ENCODE measurements around the gene ABCG4. TPM values are rescaled to one million over a fixed set of nuclear protein-coding genes. Genes with fewer than 3 reads are reported as not detected.
"Not testable (repeated sequence)": the region's sequence is repeated elsewhere in the genome, so short reads cannot be mapped to it uniquely, and the experiment has no call there.

ABCG4 gene
- total RNA-seq, 1 experiment from 2014 or later: not detected

- no peak for DNase-seq (ENCODE audit: low read depth)
Observed at GRCh38 chr11:119181677-119182412, 33.0 kb downstream of the ABCG4 start.

- DNase-seq (ENCODE audit: low read depth): not testable (repeated sequence)
Observed at GRCh38 chr11:119184399-119184798, 35.5 kb downstream of the ABCG4 start.

- no peak for DNase-seq (ENCODE audit: low read depth)
Observed at GRCh38 chr11:119185981-119186634, 37.3 kb downstream of the ABCG4 start.

GRCh38 chr11:119187123-119187892 lies 38.5 kb downstream of the ABCG4 start:
- no peak for DNase-seq (ENCODE audit: low read depth)

- DNase-seq (ENCODE audit: low read depth): no peak
Observed at GRCh38 chr11:119188067-119188466, 39.2 kb downstream of the ABCG4 start.

- no peak for DNase-seq (ENCODE audit: low read depth)
Observed at GRCh38 chr11:119188887-119189286, 40.0 kb downstream of the ABCG4 start.

- no peak for DNase-seq (ENCODE audit: low read depth)
Observed at GRCh38 chr11:119189393-119189792, 40.5 kb downstream of the ABCG4 start.

GRCh38 chr11:119190531-119190930 lies 41.7 kb downstream of the ABCG4 start:
- no peak for DNase-seq (ENCODE audit: low read depth)

GRCh38 chr11:119191265-119191664 lies 42.4 kb downstream of the ABCG4 start:
- not testable (repeated sequence) for DNase-seq (ENCODE audit: low read depth)

- no peak for DNase-seq (ENCODE audit: low read depth)
Observed at GRCh38 chr11:119192111-119192510, 43.3 kb downstream of the ABCG4 start.

- DNase-seq (ENCODE audit: low read depth): no peak
Observed at GRCh38 chr11:119193001-119193400, 44.1 kb downstream of the ABCG4 start.

- DNase-seq (ENCODE audit: low read depth): no peak
Observed at GRCh38 chr11:119193626-119194025, 44.8 kb downstream of the ABCG4 start.

- no peak for DNase-seq (ENCODE audit: low read depth)
Observed at GRCh38 chr11:119194811-119195440, 46.1 kb downstream of the ABCG4 start.

- DNase-seq (ENCODE audit: low read depth): peak; percentile 79
Observed at GRCh38 chr11:119195680-119196079, 46.8 kb downstream of the ABCG4 start.

GRCh38 chr11:119196833-119197483 lies 48.1 kb downstream of the ABCG4 start:
- peak; percentile 84 for DNase-seq (ENCODE audit: low read depth)

- no peak for DNase-seq (ENCODE audit: low read depth)
Observed at GRCh38 chr11:119198925-119199324, 50.1 kb downstream of the ABCG4 start.

GRCh38 chr11:119201236-119201635 lies 52.4 kb downstream of the ABCG4 start:
- DNase-seq (ENCODE audit: low read depth): not testable (repeated sequence)

GRCh38 chr11:119202554-119202953 lies 53.7 kb downstream of the ABCG4 start:
- no peak for DNase-seq (ENCODE audit: low read depth)

- DNase-seq (ENCODE audit: low read depth): no peak
Observed at GRCh38 chr11:119204066-119204465, 55.2 kb downstream of the ABCG4 start.

- no peak for DNase-seq (ENCODE audit: low read depth)
Observed at GRCh38 chr11:119205080-119205479, 56.2 kb downstream of the ABCG4 start.
